Endothelial cell of umbilical vein (primary cell): Measurements from ENCODE around the gene UBE2B. TPM values are rescaled to one million over a fixed set of nuclear protein-coding genes. Genes with fewer than 3 reads are reported as not detected.

ENCODE experiments used
- BruUV-seq: library from RNA; stranded (reverse); fragments of 400-500 nt; replicated peaks from 2 replicates; lab custom pipeline; 2021; lab: Mats Ljungman, UMichigan
- CTCF ChIA-PET: fragments of 300-600, 350-600 bp; sonication (Branson Sonifier 250); formaldehyde crosslinking; loops from one replicate; lab custom pipeline; 2021; ENCODE audit warnings: antibody characterized with exemption, inconsistent platforms; lab: Charles Lee
- POLR2A ChIA-PET: fragments of 300-600, 350-600 bp; sonication (Branson Sonifier 250); formaldehyde crosslinking; loops from one replicate; lab custom pipeline; 2021; ENCODE audit warnings: antibody characterized with exemption, inconsistent platforms; lab: Charles Lee
- DNase-seq: peaks from one replicate; pipeline ENCODE4 v3.0.0-alpha.2; 2011; ENCODE audit warnings: low read depth, low spot score
- FAIRE-seq: peaks from 2 replicates; lab custom pipeline; 2011; peaks lifted over from hg19 to GRCh38; lab: Jason Lieb, UNC
- H2AFZ ChIP-seq: 2 replicates; pipeline ENCODE4 v1.6.0; 2012; ENCODE audit warnings: low read depth, low read length, control low read depth, inconsistent platforms
- H3K27ac ChIP-seq: 2 replicates; pipeline ENCODE4 v1.5.1; 2011; ENCODE audit warnings: low read depth, mild to moderate bottlenecking, control low read depth, low read length, moderate library complexity; ENCODE audit not compliant: insufficient read depth
- H3K27me3 ChIP-seq, 2 experiments: 2 replicates each; pipeline versions ENCODE4 v1.6.0 to v1.6.1; 2011; ENCODE audit warnings: low read length in 2 of 2, mixed read lengths in 1 of 2; ENCODE audit not compliant: control insufficient read depth in 2 of 2, insufficient read depth in 2 of 2
- H3K36me3 ChIP-seq, 2 experiments: 2 replicates in 1 of 2; 3 replicates in 1 of 2; pipeline ENCODE4 v1.5.1; 2011; ENCODE audit warnings: low read length in 2 of 2, mild to moderate bottlenecking in 1 of 2, moderate library complexity in 1 of 2; ENCODE audit not compliant: control insufficient read depth in 2 of 2, insufficient read depth in 2 of 2; ENCODE audit errors: extremely low read depth in 1 of 2
- H3K4me1 ChIP-seq: 3 replicates; pipeline ENCODE4 v1.5.1; 2011; ENCODE audit warnings: mild to moderate bottlenecking, low read length; ENCODE audit not compliant: control insufficient read depth, insufficient read depth; ENCODE audit errors: extremely low read depth
- H3K4me2 ChIP-seq: 2 replicates; pipeline ENCODE4 v1.6.1; 2011; ENCODE audit warnings: low read length, control low read depth, mixed read lengths; ENCODE audit not compliant: insufficient read depth
- H3K4me3 ChIP-seq, 3 experiments: fragments of 200-600 bp in 1 of 3; sonication (generic), shearing (Covaris generic) in 1 of 3; replicated peaks in 1 of 3; 2 replicates each; pipeline ENCODE4 v1.5.1; 2011 to 2016; ENCODE audit warnings: control low read depth in 3 of 3, low read length in 3 of 3, mild to moderate bottlenecking in 2 of 3, inconsistent platforms in 1 of 3, low read depth in 1 of 3, moderate library complexity in 1 of 3; ENCODE audit not compliant: insufficient read depth in 1 of 3
- H3K79me2 ChIP-seq: 2 replicates; pipeline ENCODE4 v1.6.0; 2012; ENCODE audit warnings: low read length, inconsistent platforms; ENCODE audit not compliant: control insufficient read depth, insufficient read depth
- H3K9ac ChIP-seq: replicated peaks from 2 replicates; pipeline ENCODE3; 2011; ENCODE audit warnings: low read length, control low read depth; ENCODE audit not compliant: insufficient read depth; ENCODE audit errors: extremely low read depth
- H3K9me1 ChIP-seq: replicated peaks from 3 replicates; pipeline ENCODE4 v1.6.0; 2011; ENCODE audit warnings: mild to moderate bottlenecking, low read length; ENCODE audit not compliant: control insufficient read depth, insufficient read depth; ENCODE audit errors: extremely low read depth
- H3K9me3 ChIP-seq: replicated peaks from 2 replicates; pipeline ENCODE4 v1.5.1; 2012; ENCODE audit warnings: low read length, inconsistent platforms; ENCODE audit not compliant: control insufficient read depth, insufficient read depth
- H4K20me1 ChIP-seq: replicated peaks from 2 replicates; pipeline ENCODE3; 2011; ENCODE audit warnings: mild to moderate bottlenecking, low read length; ENCODE audit not compliant: control insufficient read depth, insufficient read depth; ENCODE audit errors: extremely low read depth
- EZH2 ChIP-seq: IDR thresholded peaks from 2 replicates; pipeline ENCODE4 v1.6.1; 2012; ENCODE audit warnings: borderline replicate concordance, low read depth, mild to moderate bottlenecking, moderate library complexity, low read length, inconsistent platforms; ENCODE audit not compliant: severe bottlenecking
- FOS ChIP-seq: IDR thresholded peaks from 2 replicates; pipeline ENCODE4 v1.6.1; 2011; ENCODE audit warnings: mild to moderate bottlenecking, low read length, moderate library complexity, borderline replicate concordance; ENCODE audit not compliant: insufficient read depth
- GATA2 ChIP-seq: IDR thresholded peaks from 2 replicates; pipeline ENCODE4 v1.7.0; 2011; ENCODE audit warnings: low read depth, mild to moderate bottlenecking, moderate library complexity, mixed read lengths, low read length; ENCODE audit not compliant: insufficient read length, insufficient read depth
- JUN ChIP-seq: IDR thresholded peaks from 2 replicates; pipeline ENCODE4 v1.6.1; 2011; ENCODE audit warnings: borderline replicate concordance, low read depth; ENCODE audit not compliant: insufficient read length, insufficient read depth
- MYC ChIP-seq: IDR thresholded peaks from one replicate; pipeline ENCODE4 v1.6.1; 2011; ENCODE audit warnings: mild to moderate bottlenecking, low read depth, low read length
- POLR2A ChIP-seq: IDR thresholded peaks from 2 replicates; pipeline ENCODE4 v1.6.1; 2012; ENCODE audit warnings: low read depth, mild to moderate bottlenecking, control low read depth, low read length
- POLR2AphosphoS5 ChIP-seq: IDR thresholded peaks from 2 replicates; pipeline ENCODE4 v1.6.1; 2012; ENCODE audit warnings: low read depth, mild to moderate bottlenecking, control low read depth, low read length, moderate library complexity; ENCODE audit not compliant: insufficient read depth
- dilution Hi-C: fragments of 300-500 bp; cut with MboI; formaldehyde crosslinking; loops from one replicate; pipeline ENCODE4 v1.15.0; 2019; ENCODE audit warnings: low sequenced_read_pairs; ENCODE audit not compliant: extremely low pct_ligation_motif_present
- intact Hi-C: fragments of 100-400 bp; cut with micrococcal nuclease; formaldehyde crosslinking; loops from one replicate; pipeline ENCODE4 v1.10.0; 2022
- polyA plus RNA-seq, 4 experiments: library from polyadenylated mRNA; depleted of rRNA in 3 of 4; stranded (reverse) in 3 of 4; unstranded in 1 of 4; fragments of >200 nt; gene quantifications; 2 replicates each; pipeline versions ENCODE4 v1.2.1 to v1.2.3, GENCODE V29; 2011 to 2012; ENCODE audit warnings: missing spikeins in 1 of 4
- total RNA-seq: library from RNA; stranded (reverse); gene quantifications from 2 replicates; pipeline ENCODE4 v1.2.3, GENCODE V29; 2021
- TF ChIP-seq, protein P1 (sequence below), 2 donors: IDR thresholded peaks; 1 replicate in 1 of 2; 2 replicates in 1 of 2; pipeline ENCODE4 v1.5.1; 2011; ENCODE audit warnings: low read length in 2 of 2, mild to moderate bottlenecking in 2 of 2, moderate library complexity in 2 of 2, control low read depth in 1 of 2, inconsistent platforms in 1 of 2, low read depth in 1 of 2; ENCODE audit not compliant: insufficient read depth in 1 of 2; ENCODE audit errors: extremely low read depth in 1 of 2
- TF ChIP-seq, protein P2 (sequence below): IDR thresholded peaks from 2 replicates; pipeline ENCODE4 v1.6.1; 2011; ENCODE audit not compliant: insufficient read depth, insufficient read length

Gene UBE2B
- total and polyA plus RNA-seq, 2 donors (not counting 3 experiments of a cell fraction or from before 2014, with no cell fraction given): 37.8 to 110 TPM

DNA sequence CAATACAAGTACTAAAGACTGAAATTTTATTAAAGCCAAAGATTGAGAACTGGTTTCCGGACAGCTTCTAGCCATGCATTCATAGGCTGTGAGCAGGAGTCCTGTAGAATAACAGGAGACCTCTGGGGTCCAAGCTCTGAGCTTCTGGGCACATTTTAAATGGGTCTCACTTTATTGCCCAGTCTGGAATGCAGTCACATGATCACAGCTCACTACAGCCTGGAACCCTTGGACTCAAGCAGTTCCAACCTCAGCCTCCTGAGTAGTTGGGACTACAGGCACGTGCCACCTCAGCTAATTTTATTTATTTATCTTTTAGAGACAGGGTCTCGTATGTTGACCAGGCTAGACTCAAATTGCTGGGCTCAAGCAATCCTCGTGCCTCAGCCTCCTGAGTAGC is 24.9 kb downstream of the UBE2B start:
- Histone ChIP-seq H3K4me3 (no peak overlapping the region), H3K4me2 (no peak overlapping the region), H3K36me3 (peaks cover 14 to 15% of the 10 kb centered on the region in 2 experiments), H4K20me1 (no peaks in the 10 kb centered on the region), H3K79me2 (no peaks in the 10 kb centered on the region), H3K9me1 (no peaks in the 10 kb centered on the region), H3K9ac (no peak overlapping the region), H3K27ac (no peak overlapping the region), H3K27me3 (no peaks in the 10 kb centered on the region), H3K9me3 (no peaks in the 10 kb centered on the region), H2AFZ (no peak overlapping the region), H3K4me1 (no peaks in the 10 kb centered on the region)
- ChIA-PET POLR2A (no interaction called here), CTCF (interaction anchor here (1.2 to 1.4 kb wide), 2 partner anchors 15 to 128 kb away, joined by 3 to 4 read pairs; partner anchors contain the start of gene CDKN2AIPNL)
- no TSS peak for BruUV-seq
- FAIRE-seq: no peak
- intact Hi-C loops: no loop called here
- dilution Hi-C loops: no loop called here
- TF ChIP-seq, protein P1, sequence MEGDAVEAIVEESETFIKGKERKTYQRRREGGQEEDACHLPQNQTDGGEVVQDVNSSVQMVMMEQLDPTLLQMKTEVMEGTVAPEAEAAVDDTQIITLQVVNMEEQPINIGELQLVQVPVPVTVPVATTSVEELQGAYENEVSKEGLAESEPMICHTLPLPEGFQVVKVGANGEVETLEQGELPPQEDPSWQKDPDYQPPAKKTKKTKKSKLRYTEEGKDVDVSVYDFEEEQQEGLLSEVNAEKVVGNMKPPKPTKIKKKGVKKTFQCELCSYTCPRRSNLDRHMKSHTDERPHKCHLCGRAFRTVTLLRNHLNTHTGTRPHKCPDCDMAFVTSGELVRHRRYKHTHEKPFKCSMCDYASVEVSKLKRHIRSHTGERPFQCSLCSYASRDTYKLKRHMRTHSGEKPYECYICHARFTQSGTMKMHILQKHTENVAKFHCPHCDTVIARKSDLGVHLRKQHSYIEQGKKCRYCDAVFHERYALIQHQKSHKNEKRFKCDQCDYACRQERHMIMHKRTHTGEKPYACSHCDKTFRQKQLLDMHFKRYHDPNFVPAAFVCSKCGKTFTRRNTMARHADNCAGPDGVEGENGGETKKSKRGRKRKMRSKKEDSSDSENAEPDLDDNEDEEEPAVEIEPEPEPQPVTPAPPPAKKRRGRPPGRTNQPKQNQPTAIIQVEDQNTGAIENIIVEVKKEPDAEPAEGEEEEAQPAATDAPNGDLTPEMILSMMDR (IDR thresholded peaks at IDR 0.05; ENCODE audit: extremely low read depth in 1 of 2, insufficient read depth in 1 of 2, low read depth in 1 of 2, low read length in 2 of 2): no peak
- TF ChIP-seq MYC (no peak), POLR2AphosphoS5 (no peak), EZH2 (no peak), FOS (no peak), JUN (no peak), POLR2A (no peak), GATA2 (no peak)
- TF ChIP-seq, protein P2, sequence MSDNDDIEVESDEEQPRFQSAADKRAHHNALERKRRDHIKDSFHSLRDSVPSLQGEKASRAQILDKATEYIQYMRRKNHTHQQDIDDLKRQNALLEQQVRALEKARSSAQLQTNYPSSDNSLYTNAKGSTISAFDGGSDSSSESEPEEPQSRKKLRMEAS: no peak
- no peak for DNase-seq
